Breast epithelium (tissue), 3 donors: Measurements from ENCODE around the gene SLC66A2.

Source experiments
- CTCF ChIP-seq, 3 donors: fragments of 450-650 bp; IDR thresholded peaks; one replicate each; pipeline ENCODE4 v1.5.1; 2016 to 2017; ENCODE audit warnings: antibody characterized with exemption in 3 of 3, mild to moderate bottlenecking in 3 of 3, moderate library complexity in 3 of 3
- POLR2A ChIP-seq: fragments of 450-650 bp; IDR thresholded peaks from one replicate; pipeline ENCODE4 v1.6.1; 2016; ENCODE audit warnings: antibody characterized with exemption, mild to moderate bottlenecking, moderate library complexity
- POLR2AphosphoS5 ChIP-seq, 3 donors: sonication (generic); formaldehyde crosslinking; IDR thresholded peaks; one replicate each; pipeline ENCODE4 v1.6.1; 2017; ENCODE audit warnings: antibody characterized with exemption in 3 of 3

GRCh38 chr18:79882522-79883241, 68.8 kb downstream of the SLC66A2 start:
- TF ChIP-seq CTCF (IDR thresholded peaks at IDR 0.05) (no peak), POLR2A (no peak), POLR2AphosphoS5 (IDR thresholded peaks at IDR 0.05) (no peak)
